ENCODE results near the gene LGALSL. TPM values are rescaled to one million over a fixed set of nuclear protein-coding genes. Genes with fewer than 3 reads are reported as not detected.
A peak's percentile ranks its signal among the peaks of the same experiment; 100 is the strongest.
"Not testable (repeated sequence)": the region's sequence is repeated elsewhere in the genome, so short reads cannot be mapped to it uniquely, and the experiment has no call there.

Gene LGALSL
- total RNA-seq, 6 donors from 2014 or later: 8.4 to 31.5 (median 21.1) TPM

DNA sequence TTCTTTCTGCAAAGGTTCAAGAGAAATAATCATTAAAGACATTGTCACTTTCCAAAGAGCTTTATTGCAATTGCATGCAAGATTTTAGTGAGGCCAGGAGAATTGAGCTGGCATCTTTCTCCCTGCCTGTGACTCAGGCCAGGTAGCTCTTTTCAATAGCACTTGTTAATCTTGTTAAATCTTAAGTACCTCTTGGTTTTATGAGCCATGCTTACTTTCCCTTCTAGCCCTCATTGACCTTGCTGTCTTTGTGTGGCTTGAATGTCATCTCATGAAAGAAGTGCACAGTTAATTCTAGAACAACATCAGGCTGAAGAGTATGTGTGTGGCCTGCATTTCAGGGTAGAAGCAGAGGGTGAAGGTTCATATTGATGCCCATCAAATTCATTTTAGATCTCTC lies 14.8 kb upstream of the LGALSL start:
- Histone ChIP-seq H3K27ac (no peak overlapping the region), H3K36me3 (no peaks in the 10 kb centered on the region), H3K9me3 (no peaks in the 10 kb centered on the region), H3K4me3 (no peak overlapping the region), H3K4me1 (peaks cover 0 to 11% (median 0%) of the 10 kb centered on the region in 4 donors), H3K27me3 (no peaks in the 10 kb centered on the region)
- ATAC-seq (ENCODE audit: low FRiP score in 2 of 2) (peak; percentile 41 to 80), DNase-seq (peak in 1 of 2 donors; percentile 33)
- TF ChIP-seq POLR2A (IDR thresholded peaks at IDR 0.05) (no peak), CTCF (IDR thresholded peaks at IDR 0.05) (no peak), POLR2AphosphoS5 (IDR thresholded peaks at IDR 0.05) (no peak), EP300 (IDR thresholded peaks at IDR 0.05) (no peak)

DNA sequence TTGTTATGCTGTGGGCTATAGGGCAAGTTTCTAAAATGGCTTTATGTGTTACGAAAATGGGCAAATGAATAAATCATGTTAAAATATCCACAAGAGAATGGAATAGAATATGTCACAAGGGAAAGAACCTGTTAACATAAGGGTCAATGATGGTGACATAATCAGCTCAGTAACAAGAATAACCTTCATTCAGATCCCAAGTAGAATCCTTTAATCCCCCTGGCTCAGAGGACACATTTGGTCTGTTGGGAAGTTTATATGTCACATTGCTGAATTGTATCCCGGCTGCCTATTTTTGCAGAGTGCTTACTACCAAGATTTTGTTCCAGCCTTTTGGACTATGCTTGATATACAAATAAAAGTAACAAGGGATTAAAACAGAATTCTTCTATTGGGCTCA lies 13.1 kb upstream of the LGALSL start:
- H3K4me1 ChIP-seq: peaks cover 0 to 11% (median 0%) of the 10 kb centered on the region in 4 donors
- no peak for DNase-seq

DNA sequence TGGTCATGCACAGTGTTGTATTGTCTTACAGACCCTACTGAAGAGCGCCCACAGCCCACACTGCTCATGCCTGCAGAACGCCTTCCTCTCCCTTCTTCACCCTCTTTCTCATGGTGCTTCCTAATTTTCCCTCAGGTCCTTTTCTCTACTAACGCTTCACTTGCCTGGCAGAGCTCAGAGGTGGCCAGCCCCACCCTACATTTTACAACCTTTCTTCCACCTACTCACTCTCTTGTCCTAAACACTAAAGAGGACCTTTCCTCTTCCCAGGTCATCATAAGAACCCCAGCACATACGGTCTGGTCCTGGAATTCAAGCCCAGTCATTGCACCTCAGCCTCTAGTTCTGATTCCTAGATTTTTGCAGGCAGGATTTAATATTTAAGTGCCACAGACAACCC lies 11.7 kb upstream of the LGALSL start:
- WGBS, 2 donors: 92 to 93% methylated on average over 4 of the region's 4 CpGs
- ATAC-seq (ENCODE audit: low FRiP score in 2 of 2) (no peak), DNase-seq (no peak)

More for the DNA sequence above, 13.1 kb upstream of the LGALSL start:
- 88% methylated on average over 2 of the region's 2 CpGs for WGBS, 2 donors
- no peaks in the 10 kb centered on the region for H3K9me3 ChIP-seq
- H3K4me3 ChIP-seq: no peak overlapping the region
- TF ChIP-seq EP300 (IDR thresholded peaks at IDR 0.05) (no peak), CTCF (IDR thresholded peaks at IDR 0.05) (no peak), POLR2AphosphoS5 (IDR thresholded peaks at IDR 0.05) (no peak), POLR2A (IDR thresholded peaks at IDR 0.05) (no peak)
- no peak overlapping the region for H3K27ac ChIP-seq
- no peaks in the 10 kb centered on the region for H3K36me3 ChIP-seq
- ATAC-seq (ENCODE audit: low FRiP score in 2 of 2): no peak
- H3K27me3 ChIP-seq: no peaks in the 10 kb centered on the region

GRCh38 chr2:64442801-64443429 lies 11.0 kb upstream of the LGALSL start:
- Histone ChIP-seq H3K36me3 (no peaks in the 10 kb centered on the region), H3K27ac (no peak overlapping the region), H3K27me3 (no peaks in the 10 kb centered on the region), H3K4me1 (peaks cover 0 to 11% (median 0%) of the 10 kb centered on the region in 4 donors), H3K4me3 (no peak overlapping the region), H3K9me3 (no peaks in the 10 kb centered on the region)
- WGBS, 2 donors: 75 to 81% methylated on average over 6 to 7 of the region's 7 CpGs
- TF ChIP-seq CTCF (IDR thresholded peaks at IDR 0.05): no peak
- no peak for TF ChIP-seq EP300 (IDR thresholded peaks at IDR 0.05)
- TF ChIP-seq POLR2AphosphoS5 (IDR thresholded peaks at IDR 0.05): no peak
- no peak for TF ChIP-seq POLR2A (IDR thresholded peaks at IDR 0.05)
- ATAC-seq (ENCODE audit: low FRiP score in 2 of 2): no peak
- DNase-seq: peak in 1 of 2 donors; percentile 5

More for the DNA sequence above, 11.7 kb upstream of the LGALSL start:
- TF ChIP-seq POLR2AphosphoS5 (IDR thresholded peaks at IDR 0.05) (no peak), POLR2A (IDR thresholded peaks at IDR 0.05) (no peak)
- H3K4me3 ChIP-seq: no peak overlapping the region
- peaks cover 0 to 11% (median 0%) of the 10 kb centered on the region in 4 donors for H3K4me1 ChIP-seq
- H3K27ac ChIP-seq: no peak overlapping the region
- no peaks in the 10 kb centered on the region for H3K27me3 ChIP-seq
- no peaks in the 10 kb centered on the region for H3K9me3 ChIP-seq
- no peaks in the 10 kb centered on the region for H3K36me3 ChIP-seq

DNA sequence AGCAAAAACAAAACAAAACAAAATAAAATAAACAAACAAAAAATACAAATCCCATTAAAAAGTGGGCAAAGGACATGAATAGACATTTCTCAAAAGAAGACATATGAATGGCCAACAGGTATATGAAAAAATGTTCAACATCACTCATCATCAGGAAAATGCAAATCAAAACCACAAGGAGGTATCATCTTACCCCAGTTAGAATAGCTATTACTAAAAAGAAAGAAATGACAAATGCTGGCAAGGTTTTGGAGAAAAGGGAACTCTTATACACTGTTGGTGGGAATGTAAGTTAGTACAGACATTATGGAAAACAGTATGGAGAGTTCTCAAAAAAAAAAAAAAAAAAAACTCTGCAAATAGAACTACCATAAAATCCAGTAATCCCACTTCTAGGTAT lies 8.0 kb upstream of the LGALSL start:
- H3K4me3 ChIP-seq; ATAC-seq (ENCODE audit: low FRiP score in 2 of 2); H3K27me3 ChIP-seq: not testable (repeated sequence)

More for the DNA sequence above, 8.0 kb upstream of the LGALSL start:
- H3K27ac ChIP-seq, H3K36me3 ChIP-seq, H3K9me3 ChIP-seq, DNase-seq, H3K4me1 ChIP-seq: not testable (repeated sequence)
